NT2/D1 (cell line): ENCODE measurements around the gene FBXW8.

Experiments
- DNase-seq: peaks from one replicate; pipeline ENCODE4 v3.0.0-alpha.2; 2011; ENCODE audit warnings: low read depth, low spot score
- H3K27me3 ChIP-seq: 2 replicates; pipeline ENCODE4 v1.6.0; 2011; ENCODE audit warnings: mild to moderate bottlenecking; ENCODE audit not compliant: insufficient read length, insufficient read depth
- H3K36me3 ChIP-seq: 2 replicates; pipeline ENCODE4 v1.6.1; 2011; ENCODE audit warnings: mild to moderate bottlenecking, low read length, mixed read lengths; ENCODE audit not compliant: insufficient read depth, insufficient read length
- H3K4me1 ChIP-seq: 2 replicates; pipeline ENCODE4 v1.5.1; 2011; ENCODE audit not compliant: insufficient read depth, insufficient read length
- H3K4me3 ChIP-seq: 2 replicates; pipeline ENCODE4 v1.5.1; 2011; ENCODE audit warnings: low read depth; ENCODE audit not compliant: insufficient read length
- H3K9ac ChIP-seq: 2 replicates; pipeline ENCODE4 v1.6.0; 2011; ENCODE audit warnings: low read depth; ENCODE audit not compliant: insufficient read length
- H3K9me3 ChIP-seq: 2 replicates; pipeline ENCODE4 v1.5.1; 2011; ENCODE audit warnings: mild to moderate bottlenecking, low read length; ENCODE audit not compliant: insufficient read depth
- SUZ12 ChIP-seq: IDR thresholded peaks from 2 replicates; pipeline ENCODE4 v1.6.1; 2011; ENCODE audit not compliant: insufficient read length, insufficient read depth; ENCODE audit errors: extremely low read depth
- YY1 ChIP-seq: IDR thresholded peaks from 2 replicates; pipeline ENCODE4 v1.6.1; 2011; ENCODE audit not compliant: insufficient read length, insufficient read depth
- ZNF274 ChIP-seq: IDR thresholded peaks from 2 replicates; pipeline ENCODE4 v1.6.1; 2011; ENCODE audit warnings: mild to moderate bottlenecking, low read depth, low read length

FBXW8 gene

GRCh38 chr12:116937640-116938039 lies 26.9 kb downstream of the FBXW8 start:
- H3K9ac ChIP-seq = no peak overlapping the region
- DNase-seq = no peak
- no peak overlapping the region for H3K4me3 ChIP-seq
- no peaks in the 10 kb centered on the region for H3K4me1 ChIP-seq
- H3K9me3 ChIP-seq = peaks cover under 1% of the 10 kb centered on the region
- H3K27me3 ChIP-seq = no peaks in the 10 kb centered on the region
- TF ChIP-seq ZNF274 (no peak), YY1 (no peak), SUZ12 (no peak)
- H3K36me3 ChIP-seq = peaks cover 43% of the 10 kb centered on the region

GRCh38 chr12:116939734-116940133 lies 29.0 kb downstream of the FBXW8 start:
- TF ChIP-seq SUZ12 (no peak), YY1 (no peak), ZNF274 (no peak)
- Histone ChIP-seq H3K9me3 (peaks cover 14% of the 10 kb centered on the region), H3K27me3 (no peaks in the 10 kb centered on the region), H3K4me3 (no peak overlapping the region), H3K36me3 (peaks cover 30% of the 10 kb centered on the region), H3K9ac (no peak overlapping the region), H3K4me1 (no peaks in the 10 kb centered on the region)
- DNase-seq = no peak

- H3K9ac ChIP-seq = no peak overlapping the region
- no peaks in the 10 kb centered on the region for H3K4me1 ChIP-seq
- H3K4me3 ChIP-seq = no peak overlapping the region
- TF ChIP-seq ZNF274 (no peak), YY1 (no peak), SUZ12 (no peak)
- no peaks in the 10 kb centered on the region for H3K27me3 ChIP-seq
- no peak for DNase-seq
- H3K36me3 ChIP-seq = peaks cover 29% of the 10 kb centered on the region
- H3K9me3 ChIP-seq = peaks cover 14% of the 10 kb centered on the region
These were observed 30.4 kb downstream of the FBXW8 start for GRCh38 chr12:116941188-116941587.

GRCh38 chr12:116943419-116944372 lies 32.9 kb downstream of the FBXW8 start:
- DNase-seq = no peak
- H3K27me3 ChIP-seq = no peaks in the 10 kb centered on the region
- peaks cover 32% of the 10 kb centered on the region for H3K36me3 ChIP-seq
- H3K9ac ChIP-seq = no peak overlapping the region
- no peaks in the 10 kb centered on the region for H3K4me1 ChIP-seq
- TF ChIP-seq SUZ12 (no peak), ZNF274 (no peak), YY1 (no peak)
- H3K9me3 ChIP-seq = peaks cover 14% of the 10 kb centered on the region
- H3K4me3 ChIP-seq = no peak overlapping the region

GRCh38 chr12:116945886-116946550 lies 35.3 kb downstream of the FBXW8 start:
- no peak overlapping the region for H3K4me3 ChIP-seq
- no peaks in the 10 kb centered on the region for H3K27me3 ChIP-seq
- H3K9me3 ChIP-seq = peaks cover 14% of the 10 kb centered on the region
- H3K36me3 ChIP-seq = peaks cover 54% of the 10 kb centered on the region
- H3K4me1 ChIP-seq = no peaks in the 10 kb centered on the region
- no peak overlapping the region for H3K9ac ChIP-seq
- DNase-seq = no peak
- TF ChIP-seq ZNF274 (no peak), YY1 (no peak), SUZ12 (no peak)

- no peaks in the 10 kb centered on the region for H3K27me3 ChIP-seq
- H3K36me3 ChIP-seq = peaks cover 60% of the 10 kb centered on the region
These were observed 37.5 kb downstream of the FBXW8 start for GRCh38 chr12:116948298-116948697.

GRCh38 chr12:116950628-116951325 lies 40.0 kb downstream of the FBXW8 start:
- DNase-seq = no peak
- Histone ChIP-seq H3K36me3 (peaks cover 53% of the 10 kb centered on the region), H3K9ac (no peak overlapping the region), H3K4me1 (no peaks in the 10 kb centered on the region), H3K9me3 (no peaks in the 10 kb centered on the region), H3K27me3 (no peaks in the 10 kb centered on the region), H3K4me3 (no peak overlapping the region)
- TF ChIP-seq SUZ12 = no peak
- TF ChIP-seq YY1 = no peak
- no peak for TF ChIP-seq ZNF274

More at GRCh38 chr12:116948298-116948697, 37.5 kb downstream of the FBXW8 start:
- Histone ChIP-seq H3K4me3 (no peak overlapping the region), H3K9ac (no peak overlapping the region), H3K4me1 (no peaks in the 10 kb centered on the region), H3K9me3 (peaks cover 7% of the 10 kb centered on the region)
- DNase-seq = no peak
- TF ChIP-seq SUZ12 (no peak), YY1 (no peak), ZNF274 (no peak)
